Ishikawa (cell line): ENCODE measurements around the gene SPATC1L.

ENCODE experiments used
- CEBPB ChIP-seq: IDR thresholded peaks from 2 replicates; pipeline ENCODE4 v1.6.1; 2012
- CREB1 ChIP-seq: IDR thresholded peaks from 2 replicates; pipeline ENCODE4 v1.6.1; 2012; ENCODE audit warnings: low read depth
- EGR1 ChIP-seq: IDR thresholded peaks from 2 replicates; pipeline ENCODE4 v1.6.1; 2012
- EP300 ChIP-seq: IDR thresholded peaks from 2 replicates; pipeline ENCODE4 v1.6.1; 2012; ENCODE audit warnings: borderline replicate concordance
- FOXM1 ChIP-seq: IDR thresholded peaks from 2 replicates; pipeline ENCODE4 v1.6.1; 2012; ENCODE audit warnings: low read depth, borderline replicate concordance
- NFIC ChIP-seq: IDR thresholded peaks from 2 replicates; pipeline ENCODE4 v1.6.1; 2012
- RAD21 ChIP-seq: IDR thresholded peaks from 2 replicates; pipeline ENCODE4 v1.6.1; 2012; ENCODE audit warnings: low read depth
- TAF1 ChIP-seq: IDR thresholded peaks from 2 replicates; pipeline ENCODE4 v1.6.1; 2012; ENCODE audit warnings: low read depth, mild to moderate bottlenecking
- TCF12 ChIP-seq: IDR thresholded peaks from 2 replicates; pipeline ENCODE4 v1.6.1; 2012; ENCODE audit warnings: low read depth
- TEAD4 ChIP-seq: IDR thresholded peaks from 2 replicates; pipeline ENCODE4 v1.6.1; 2012
- YY1 ChIP-seq: IDR thresholded peaks from 2 replicates; pipeline ENCODE4 v1.6.1; 2012; ENCODE audit warnings: low read depth
- ZBTB7A ChIP-seq: IDR thresholded peaks from 2 replicates; pipeline ENCODE4 v1.6.1; 2012; ENCODE audit warnings: low read depth
- TF ChIP-seq, protein P1 (sequence below): IDR thresholded peaks from 2 replicates; pipeline ENCODE4 v1.6.1; 2012
- TF ChIP-seq, protein P2 (sequence below): IDR thresholded peaks from 2 replicates; pipeline ENCODE4 v1.6.1; 2012; ENCODE audit warnings: low read depth, mild to moderate bottlenecking
- TF ChIP-seq, protein P3 (sequence below): IDR thresholded peaks from 2 replicates; pipeline ENCODE4 v1.6.1; 2012

The SPATC1L gene

DNA sequence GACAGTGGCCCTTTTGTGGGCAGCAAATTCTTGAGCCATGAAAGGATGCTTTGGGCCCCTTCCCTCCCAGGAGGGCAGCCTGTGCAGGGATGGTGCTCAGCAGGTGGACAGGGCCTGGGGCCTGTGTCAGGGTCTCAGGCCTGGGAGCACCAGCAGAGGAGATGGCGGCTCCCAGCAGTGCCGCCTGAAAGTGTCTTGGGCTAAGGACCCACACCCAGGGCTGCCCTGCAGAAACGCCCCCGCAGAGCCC, 52.7 kb downstream of the SPATC1L start:
- TF ChIP-seq, protein P1, sequence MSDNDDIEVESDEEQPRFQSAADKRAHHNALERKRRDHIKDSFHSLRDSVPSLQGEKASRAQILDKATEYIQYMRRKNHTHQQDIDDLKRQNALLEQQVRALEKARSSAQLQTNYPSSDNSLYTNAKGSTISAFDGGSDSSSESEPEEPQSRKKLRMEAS, result no peak
- no peak for TF ChIP-seq NFIC
- no peak for TF ChIP-seq FOXM1
- TF ChIP-seq ZBTB7A, result no peak
- no peak for TF ChIP-seq EP300
- no peak for TF ChIP-seq EGR1
- no peak for TF ChIP-seq RAD21
- TF ChIP-seq TCF12, result no peak
- TF ChIP-seq TEAD4, result no peak
- TF ChIP-seq TAF1, result no peak

DNA sequence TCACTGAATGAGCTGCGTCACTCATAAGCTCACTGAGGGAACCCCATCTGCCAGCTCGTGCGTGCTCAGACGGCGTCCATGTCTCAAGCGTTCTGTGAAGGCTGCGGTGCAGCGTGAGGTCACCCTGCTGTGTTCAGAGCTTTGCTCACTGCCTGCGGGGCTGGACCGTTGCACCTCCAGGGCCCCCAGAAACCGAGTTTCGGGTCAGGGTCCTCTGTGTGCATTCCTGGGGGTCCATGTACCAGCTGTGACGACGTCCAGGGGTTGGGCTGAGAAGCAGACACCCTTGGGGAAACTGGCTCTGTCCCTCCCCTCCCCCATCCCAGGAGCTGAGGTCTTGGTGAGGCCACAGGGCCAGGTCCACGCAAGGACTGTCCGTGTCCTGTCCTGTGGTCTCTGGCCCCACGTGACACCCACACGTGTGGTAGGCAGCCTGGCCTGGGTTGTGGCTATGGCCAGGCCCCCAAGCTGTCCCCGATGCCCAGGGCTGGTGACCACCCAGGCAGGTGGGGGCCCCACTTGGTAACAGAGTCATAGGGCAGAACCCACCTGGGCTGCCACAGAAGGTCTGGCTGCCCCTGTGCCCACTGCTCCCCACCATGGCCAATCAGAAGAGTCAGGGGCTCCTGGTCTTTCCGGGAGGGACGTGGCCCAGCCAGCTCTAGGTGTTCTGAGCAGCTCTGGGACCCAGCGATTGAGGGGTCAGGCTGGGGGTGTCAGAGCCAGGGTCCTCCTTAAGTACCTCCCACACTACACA, 53.2 kb downstream of the SPATC1L start:
- TF ChIP-seq TCF12 (no peak), CEBPB (no peak), RAD21 (no peak), EGR1 (no peak), FOXM1 (no peak), NFIC (no peak), TAF1 (no peak), CREB1 (no peak), ZBTB7A (no peak), EP300 (no peak), TEAD4 (no peak), YY1 (no peak)
- TF ChIP-seq, protein P2, sequence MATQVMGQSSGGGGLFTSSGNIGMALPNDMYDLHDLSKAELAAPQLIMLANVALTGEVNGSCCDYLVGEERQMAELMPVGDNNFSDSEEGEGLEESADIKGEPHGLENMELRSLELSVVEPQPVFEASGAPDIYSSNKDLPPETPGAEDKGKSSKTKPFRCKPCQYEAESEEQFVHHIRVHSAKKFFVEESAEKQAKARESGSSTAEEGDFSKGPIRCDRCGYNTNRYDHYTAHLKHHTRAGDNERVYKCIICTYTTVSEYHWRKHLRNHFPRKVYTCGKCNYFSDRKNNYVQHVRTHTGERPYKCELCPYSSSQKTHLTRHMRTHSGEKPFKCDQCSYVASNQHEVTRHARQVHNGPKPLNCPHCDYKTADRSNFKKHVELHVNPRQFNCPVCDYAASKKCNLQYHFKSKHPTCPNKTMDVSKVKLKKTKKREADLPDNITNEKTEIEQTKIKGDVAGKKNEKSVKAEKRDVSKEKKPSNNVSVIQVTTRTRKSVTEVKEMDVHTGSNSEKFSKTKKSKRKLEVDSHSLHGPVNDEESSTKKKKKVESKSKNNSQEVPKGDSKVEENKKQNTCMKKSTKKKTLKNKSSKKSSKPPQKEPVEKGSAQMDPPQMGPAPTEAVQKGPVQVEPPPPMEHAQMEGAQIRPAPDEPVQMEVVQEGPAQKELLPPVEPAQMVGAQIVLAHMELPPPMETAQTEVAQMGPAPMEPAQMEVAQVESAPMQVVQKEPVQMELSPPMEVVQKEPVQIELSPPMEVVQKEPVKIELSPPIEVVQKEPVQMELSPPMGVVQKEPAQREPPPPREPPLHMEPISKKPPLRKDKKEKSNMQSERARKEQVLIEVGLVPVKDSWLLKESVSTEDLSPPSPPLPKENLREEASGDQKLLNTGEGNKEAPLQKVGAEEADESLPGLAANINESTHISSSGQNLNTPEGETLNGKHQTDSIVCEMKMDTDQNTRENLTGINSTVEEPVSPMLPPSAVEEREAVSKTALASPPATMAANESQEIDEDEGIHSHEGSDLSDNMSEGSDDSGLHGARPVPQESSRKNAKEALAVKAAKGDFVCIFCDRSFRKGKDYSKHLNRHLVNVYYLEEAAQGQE, result no peak
- TF ChIP-seq, protein P1, result no peak
- TF ChIP-seq, protein P3, sequence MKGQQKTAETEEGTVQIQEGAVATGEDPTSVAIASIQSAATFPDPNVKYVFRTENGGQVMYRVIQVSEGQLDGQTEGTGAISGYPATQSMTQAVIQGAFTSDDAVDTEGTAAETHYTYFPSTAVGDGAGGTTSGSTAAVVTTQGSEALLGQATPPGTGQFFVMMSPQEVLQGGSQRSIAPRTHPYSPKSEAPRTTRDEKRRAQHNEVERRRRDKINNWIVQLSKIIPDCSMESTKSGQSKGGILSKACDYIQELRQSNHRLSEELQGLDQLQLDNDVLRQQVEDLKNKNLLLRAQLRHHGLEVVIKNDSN, result no peak

DNA sequence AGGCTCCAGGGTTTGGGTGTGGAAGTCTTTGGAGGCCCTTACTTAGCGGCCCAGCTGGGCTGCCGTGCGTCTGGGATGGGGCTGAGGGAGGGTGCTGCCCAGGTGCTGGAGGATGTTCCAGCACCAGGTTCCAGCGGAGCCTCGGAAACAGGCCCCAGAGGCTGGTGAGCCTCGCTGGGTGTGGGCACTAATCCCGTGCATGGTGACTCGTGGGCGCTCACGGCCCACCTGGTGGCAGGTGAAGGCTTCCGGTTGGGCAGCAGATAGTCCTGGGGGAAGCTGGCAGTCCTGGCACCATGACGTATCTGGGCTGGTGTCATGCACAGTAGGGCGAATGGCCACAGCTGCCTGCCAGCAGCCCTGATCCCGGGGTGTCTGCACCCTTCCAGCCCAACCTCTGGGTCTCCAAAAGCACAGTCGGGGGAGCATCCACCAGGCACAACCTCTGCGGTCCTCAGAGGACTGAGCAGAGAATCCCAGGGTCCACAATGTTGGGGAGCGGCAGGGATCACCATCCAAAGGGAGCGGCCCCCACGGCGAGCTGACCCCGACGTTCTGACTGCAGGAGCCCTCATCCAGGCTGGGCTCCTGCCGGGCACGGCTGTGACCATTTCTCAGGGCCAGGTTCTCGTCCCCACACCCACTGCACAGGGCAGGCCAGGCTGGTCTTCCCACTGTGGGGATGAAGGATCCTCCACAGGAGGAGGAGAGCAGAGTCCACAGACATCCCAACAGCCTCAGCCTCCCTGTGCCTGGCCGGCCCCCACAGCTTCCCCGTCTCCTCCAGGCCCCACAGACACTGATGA, 54.2 kb downstream of the SPATC1L start:
- TF ChIP-seq FOXM1 (no peak), NFIC (no peak), CREB1 (no peak), ZBTB7A (no peak), RAD21 (no peak)
- TF ChIP-seq, protein P2, result no peak

DNA sequence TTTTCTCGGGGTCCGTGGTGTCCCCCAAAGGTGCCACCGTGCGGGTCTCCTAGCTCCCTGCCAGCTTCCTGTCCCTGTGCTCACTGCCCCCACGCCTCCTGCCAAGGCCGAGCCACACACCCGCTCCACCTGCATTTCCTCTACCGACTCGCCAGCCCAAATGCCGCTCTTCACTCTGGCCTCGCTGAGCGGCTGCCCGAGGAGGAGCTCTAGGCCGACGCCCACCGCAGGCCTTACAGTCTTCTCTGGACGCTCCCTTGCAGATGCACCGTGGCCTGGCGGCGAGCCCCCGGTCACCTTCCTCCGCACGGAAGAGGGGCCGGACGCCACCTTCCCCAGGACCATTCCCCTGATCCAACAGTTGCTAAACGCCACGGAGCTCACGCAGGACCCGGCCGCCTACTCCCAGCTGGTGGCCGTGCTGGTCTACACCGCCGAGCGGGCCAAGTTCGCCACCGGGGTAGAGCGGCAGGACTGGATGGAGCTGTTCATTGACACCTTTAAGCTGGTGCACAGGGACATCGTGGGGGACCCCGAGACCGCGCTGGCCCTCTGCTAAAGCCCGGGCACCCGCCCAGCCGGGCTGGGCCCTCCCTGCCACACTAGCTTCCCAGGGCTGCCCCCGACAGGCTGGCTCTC, 55.2 kb downstream of the SPATC1L start:
- TF ChIP-seq YY1 (no peak), CEBPB (no peak), NFIC (no peak), RAD21 (no peak), EGR1 (no peak), EP300 (no peak), CREB1 (no peak), TEAD4 (no peak), FOXM1 (no peak), TCF12 (no peak), TAF1 (no peak), ZBTB7A (no peak)
- TF ChIP-seq, protein P3, result no peak
